ENCODE measurements around the gene MKKS. TPM values are rescaled to one million over a fixed set of nuclear protein-coding genes. Genes with fewer than 3 reads are reported as not detected.

Gene MKKS
- polyA plus RNA-seq, 1 donor (not counting 4 experiments of a cell fraction or from before 2014, with no cell fraction given), result 24.8 TPM

DNA sequence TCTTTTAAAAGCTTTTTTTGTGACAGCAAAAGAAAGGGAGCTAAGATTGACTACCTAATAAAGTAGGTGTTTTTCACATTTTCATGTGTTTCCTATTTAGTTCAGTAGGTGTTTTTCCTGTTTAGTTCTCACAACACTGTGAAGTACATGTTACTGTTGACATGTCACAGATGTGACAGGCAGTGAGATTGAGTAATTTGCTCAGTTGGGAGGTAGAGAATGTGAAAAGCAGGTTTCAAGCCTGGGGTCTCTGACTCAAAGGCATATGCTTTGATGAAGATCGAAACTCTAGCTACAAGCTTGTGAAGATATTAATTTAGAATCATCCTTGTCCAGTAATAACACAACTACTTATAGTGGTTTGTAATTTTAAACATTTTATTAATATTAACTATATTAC, 44.2 kb upstream of the MKKS start:
- TF ChIP-seq EZH2 (IDR thresholded peaks at IDR 0.05; ENCODE audit: low read length), result no peak
- TF ChIP-seq, protein P1, sequence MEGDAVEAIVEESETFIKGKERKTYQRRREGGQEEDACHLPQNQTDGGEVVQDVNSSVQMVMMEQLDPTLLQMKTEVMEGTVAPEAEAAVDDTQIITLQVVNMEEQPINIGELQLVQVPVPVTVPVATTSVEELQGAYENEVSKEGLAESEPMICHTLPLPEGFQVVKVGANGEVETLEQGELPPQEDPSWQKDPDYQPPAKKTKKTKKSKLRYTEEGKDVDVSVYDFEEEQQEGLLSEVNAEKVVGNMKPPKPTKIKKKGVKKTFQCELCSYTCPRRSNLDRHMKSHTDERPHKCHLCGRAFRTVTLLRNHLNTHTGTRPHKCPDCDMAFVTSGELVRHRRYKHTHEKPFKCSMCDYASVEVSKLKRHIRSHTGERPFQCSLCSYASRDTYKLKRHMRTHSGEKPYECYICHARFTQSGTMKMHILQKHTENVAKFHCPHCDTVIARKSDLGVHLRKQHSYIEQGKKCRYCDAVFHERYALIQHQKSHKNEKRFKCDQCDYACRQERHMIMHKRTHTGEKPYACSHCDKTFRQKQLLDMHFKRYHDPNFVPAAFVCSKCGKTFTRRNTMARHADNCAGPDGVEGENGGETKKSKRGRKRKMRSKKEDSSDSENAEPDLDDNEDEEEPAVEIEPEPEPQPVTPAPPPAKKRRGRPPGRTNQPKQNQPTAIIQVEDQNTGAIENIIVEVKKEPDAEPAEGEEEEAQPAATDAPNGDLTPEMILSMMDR (optimal IDR thresholded peaks at IDR 0.05 in 1 of 3, IDR thresholded peaks at IDR 0.05 in 1 of 3, conservative IDR thresholded peaks at IDR 0.05 in 1 of 3; ENCODE audit: extremely low read depth in 1 of 3, insufficient read depth in 2 of 3, low read length in 3 of 3), result no peak
- no peak for FAIRE-seq
- Histone ChIP-seq H3K36me3 (ENCODE audit: control insufficient read depth in 2 of 2, extremely low read depth in 1 of 2, insufficient read depth in 2 of 2, low read length in 2 of 2) (no peaks in the 10 kb centered on the region), H3K4me1 (ENCODE audit: control insufficient read depth, extremely low read depth, insufficient read depth, low read length) (peaks cover 3% of the 10 kb centered on the region), H3K79me2 (ENCODE audit: control insufficient read depth, insufficient read depth, low read length) (peaks cover 4% of the 10 kb centered on the region), H2AFZ (ENCODE audit: control insufficient read depth, low read length) (no peak overlapping the region), H4K20me1 (ENCODE audit: control insufficient read depth, extremely low read depth, insufficient read depth, low read length) (no peaks in the 10 kb centered on the region), H3K9ac (ENCODE audit: control insufficient read depth, extremely low read depth, insufficient read depth, low read length) (no peak overlapping the region), H3K27ac (ENCODE audit: control insufficient read depth, insufficient read depth, low read length) (no peak overlapping the region), H3K27me3 (ENCODE audit: control insufficient read depth, extremely low read depth, insufficient read depth, low read length) (no peaks in the 10 kb centered on the region), H3K4me2 (ENCODE audit: control insufficient read depth, extremely low read depth, insufficient read depth, low read depth, low read length) (no peak overlapping the region), H3K9me1 (ENCODE audit: control insufficient read depth, extremely low read depth, insufficient read depth, low read length) (no peaks in the 10 kb centered on the region), H3K9me3 (ENCODE audit: control insufficient read depth, low read depth, low read length) (no peaks in the 10 kb centered on the region), H3K4me3 (ENCODE audit: control insufficient read depth in 2 of 3, extremely low read depth in 1 of 3, insufficient read depth in 2 of 3, low read depth in 1 of 3, low read length in 3 of 3) (no peak overlapping the region)
- no peak for DNase-seq (ENCODE audit: low read depth, low spot score)
- dilution Hi-C loops (cut with MboI; ENCODE audit: extremely low pct_ligation_motif_present, low sequenced_read_pairs), result no loop called here

DNA sequence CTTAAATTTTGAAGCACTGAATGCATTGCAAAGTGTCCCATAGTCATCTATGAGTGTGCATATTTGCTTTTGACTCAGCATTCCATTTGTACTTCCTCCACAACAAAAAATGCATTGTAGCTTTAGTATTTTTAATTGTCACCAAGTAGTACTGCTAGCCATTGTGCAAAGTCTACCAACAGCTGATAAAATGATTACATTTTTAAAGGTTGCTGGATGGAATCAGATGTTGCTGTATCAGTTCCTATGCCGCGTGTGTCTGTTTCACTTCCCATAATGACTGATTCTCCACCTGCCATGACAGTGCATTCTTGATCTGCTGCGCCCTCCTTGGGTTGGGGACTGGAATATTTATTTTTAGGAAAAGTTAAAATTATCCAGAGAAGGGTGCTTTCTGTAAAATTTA, 42.3 kb upstream of the MKKS start:
- no peak for DNase-seq (ENCODE audit: low read depth, low spot score)
- no peak for FAIRE-seq
- no peak for TF ChIP-seq EZH2 (IDR thresholded peaks at IDR 0.05; ENCODE audit: low read length)
- TF ChIP-seq, protein P1 (optimal IDR thresholded peaks at IDR 0.05 in 1 of 3, IDR thresholded peaks at IDR 0.05 in 1 of 3, conservative IDR thresholded peaks at IDR 0.05 in 1 of 3; ENCODE audit: extremely low read depth in 1 of 3, insufficient read depth in 2 of 3, low read length in 3 of 3), result no peak
- Histone ChIP-seq H3K4me1 (ENCODE audit: control insufficient read depth, extremely low read depth, insufficient read depth, low read length) (peaks cover 3% of the 10 kb centered on the region), H3K4me3 (ENCODE audit: control insufficient read depth in 2 of 3, extremely low read depth in 1 of 3, insufficient read depth in 2 of 3, low read depth in 1 of 3, low read length in 3 of 3) (no peak overlapping the region), H3K9ac (ENCODE audit: control insufficient read depth, extremely low read depth, insufficient read depth, low read length) (no peak overlapping the region), H3K79me2 (ENCODE audit: control insufficient read depth, insufficient read depth, low read length) (peaks cover 9% of the 10 kb centered on the region), H2AFZ (ENCODE audit: control insufficient read depth, low read length) (no peak overlapping the region), H3K27me3 (ENCODE audit: control insufficient read depth, extremely low read depth, insufficient read depth, low read length) (no peaks in the 10 kb centered on the region), H3K4me2 (ENCODE audit: control insufficient read depth, extremely low read depth, insufficient read depth, low read depth, low read length) (no peak overlapping the region), H4K20me1 (ENCODE audit: control insufficient read depth, extremely low read depth, insufficient read depth, low read length) (no peaks in the 10 kb centered on the region), H3K27ac (ENCODE audit: control insufficient read depth, insufficient read depth, low read length) (no peak overlapping the region), H3K9me1 (ENCODE audit: control insufficient read depth, extremely low read depth, insufficient read depth, low read length) (no peaks in the 10 kb centered on the region), H3K36me3 (ENCODE audit: control insufficient read depth in 2 of 2, extremely low read depth in 1 of 2, insufficient read depth in 2 of 2, low read length in 2 of 2) (no peaks in the 10 kb centered on the region), H3K9me3 (ENCODE audit: control insufficient read depth, low read depth, low read length) (no peaks in the 10 kb centered on the region)
- dilution Hi-C loops (cut with MboI; ENCODE audit: extremely low pct_ligation_motif_present, low sequenced_read_pairs), result no loop called here
